HCT116 (cell line): ENCODE results near the gene GRM4. TPM values are rescaled to one million over a fixed set of nuclear protein-coding genes. Genes with fewer than 3 reads are reported as not detected.

Experiments
- ATAC-seq: fragments of 200-7000 bp; cut with Tn5 transposase; 2 replicates; pipeline ENCODE4 v1.9.1; 2020; ENCODE audit warnings: mild to moderate bottlenecking, moderate library complexity
- BruUV-seq: library from RNA; stranded (reverse); fragments of 400-500 nt; replicated peaks from 2 replicates; lab custom pipeline; 2021; lab: Mats Ljungman, UMichigan
- CTCF ChIA-PET: fragments of 300-600 bp; sonication (Branson Sonifier 250); formaldehyde crosslinking; loops from one replicate; lab custom pipeline; 2021; ENCODE audit warnings: antibody characterized with exemption; lab: Charles Lee
- POLR2A ChIA-PET: fragments of 300-600, 350-600 bp; sonication (Branson Sonifier 250); formaldehyde crosslinking; loops from one replicate; lab custom pipeline; 2021; ENCODE audit warnings: antibody characterized with exemption; lab: Charles Lee
- RAD21 ChIA-PET, 2 experiments: fragments of 300-600 bp; sonication (Branson Sonifier 250); formaldehyde crosslinking; loops; one replicate each; lab custom pipeline; 2023; ENCODE audit warnings: low total read pairs in 2 of 2; ENCODE audit not compliant: uncharacterized antibody in 2 of 2, unreplicated experiment in 2 of 2, low non-redundant PET in 1 of 2; lab: Charles Lee
- DNase-seq: peaks from one replicate; pipeline ENCODE4 v3.0.0-alpha.2; 2010; ENCODE audit warnings: low read depth, low spot score
- H2AFZ ChIP-seq: fragments of 200-600 bp; shearing (Covaris generic), sonication (generic); 2 replicates; pipeline ENCODE4 v1.6.1; 2017; ENCODE audit warnings: low read depth, mixed run types, mixed read lengths, antibody characterized with exemption, low read length; ENCODE audit not compliant: poor library complexity, severe bottlenecking
- H3K27ac ChIP-seq: 2 replicates; pipeline ENCODE4 v1.5.1; 2012; ENCODE audit warnings: low read depth, low read length
- H3K27me3 ChIP-seq: fragments of 200-600 bp; sonication (generic); 2 replicates; pipeline ENCODE4 v1.6.1; 2016; ENCODE audit warnings: mixed run types, low read length, mixed read lengths; ENCODE audit not compliant: insufficient read depth
- H3K36me3 ChIP-seq, 2 experiments: fragments of 200-500 bp in 1 of 2; fragments of 200-600 bp in 1 of 2; sonication (Bioruptor generic) in 1 of 2; sonication (generic) in 1 of 2; 2 replicates each; pipeline versions ENCODE4 v1.5.1 to v1.6.1; 2014 to 2016; ENCODE audit warnings: low read length in 2 of 2, inconsistent platforms in 1 of 2, mixed read lengths in 1 of 2, mixed run types in 1 of 2; ENCODE audit not compliant: insufficient read depth in 2 of 2, control insufficient read depth in 1 of 2
- H3K4me1 ChIP-seq, 2 experiments: fragments of 200-600 bp in 1 of 2; sonication (generic) in 1 of 2; 2 replicates each; pipeline versions ENCODE4 v1.5.1 to v1.6.1; 2012 to 2017; ENCODE audit warnings: low read length in 2 of 2, inconsistent platforms in 1 of 2, mild to moderate bottlenecking in 1 of 2, mixed read lengths in 1 of 2, mixed run types in 1 of 2, moderate library complexity in 1 of 2; ENCODE audit not compliant: insufficient read depth in 2 of 2, control insufficient read depth in 1 of 2
- H3K4me2 ChIP-seq: fragments of 200-600 bp; sonication (generic); 2 replicates; pipeline ENCODE4 v1.6.1; 2017; ENCODE audit warnings: mixed run types, low read length, mixed read lengths
- H3K4me3 ChIP-seq, 2 experiments: fragments of 200-600 bp in 1 of 2; sonication (generic) in 1 of 2; replicated peaks in 1 of 2; 2 replicates each; pipeline ENCODE4 v1.5.1; 2011 to 2016; ENCODE audit warnings: low read length in 2 of 2, control low read depth in 1 of 2, low read depth in 1 of 2, mild to moderate bottlenecking in 1 of 2, mixed read lengths in 1 of 2, mixed run types in 1 of 2
- H3K79me2 ChIP-seq: fragments of 200-600 bp; sonication (generic); 2 replicates; pipeline ENCODE4 v1.6.1; 2017; ENCODE audit warnings: mild to moderate bottlenecking, mixed run types, low read length, moderate library complexity, mixed read lengths; ENCODE audit not compliant: insufficient read depth
- H3K9ac ChIP-seq: fragments of 200-600 bp; sonication (generic); 2 replicates; pipeline ENCODE4 v1.6.1; 2016; ENCODE audit warnings: low read length, mixed read lengths
- H3K9me2 ChIP-seq: fragments of 200-600 bp; sonication (generic), shearing (Covaris generic); 2 replicates; pipeline ENCODE4 v1.6.1; 2017; ENCODE audit warnings: mixed run types, mild to moderate bottlenecking, moderate library complexity; ENCODE audit not compliant: insufficient read depth
- H3K9me3 ChIP-seq, 2 experiments: fragments of 200-500 bp in 1 of 2; fragments of 200-600 bp in 1 of 2; sonication (Bioruptor generic) in 1 of 2; sonication (generic) in 1 of 2; 2 replicates each; pipeline ENCODE4 v1.6.1; 2014 to 2017; ENCODE audit warnings: low read length in 2 of 2, mixed read lengths in 2 of 2, inconsistent platforms in 1 of 2, low read depth in 1 of 2, mild to moderate bottlenecking in 1 of 2, mixed run types in 1 of 2, moderate library complexity in 1 of 2; ENCODE audit not compliant: control insufficient read depth in 1 of 2, insufficient read depth in 1 of 2
- H4K20me1 ChIP-seq: fragments of 200-600 bp; sonication (generic), shearing (Covaris generic); 2 replicates; pipeline ENCODE4 v1.6.1; 2017; ENCODE audit warnings: mixed run types, mild to moderate bottlenecking, moderate library complexity; ENCODE audit not compliant: insufficient read depth
- ATF3 ChIP-seq: IDR thresholded peaks from 2 replicates; pipeline ENCODE4 v1.6.1; 2012
- CBX3 ChIP-seq: IDR thresholded peaks from 2 replicates; pipeline ENCODE4 v1.6.1; 2012; ENCODE audit warnings: low read depth
- CEBPB ChIP-seq: IDR thresholded peaks from 2 replicates; pipeline ENCODE4 v1.6.1; 2012; ENCODE audit warnings: low read depth
- EGR1 ChIP-seq: IDR thresholded peaks from 2 replicates; pipeline ENCODE4 v1.6.1; 2012; ENCODE audit warnings: low read depth
- EZH2 ChIP-seq: fragments of 200-600 bp; sonication (generic); IDR thresholded peaks from 2 replicates; pipeline ENCODE4 v1.6.1; 2017; ENCODE audit warnings: antibody characterized with exemption, mixed run types
- EZH2phosphoT487 ChIP-seq: fragments of 200-600 bp; IDR thresholded peaks from 2 replicates; pipeline ENCODE4 v1.6.1; 2018; ENCODE audit warnings: antibody characterized with exemption, borderline replicate concordance
- FOSL1 ChIP-seq: IDR thresholded peaks from 2 replicates; pipeline ENCODE4 v1.6.1; 2012; ENCODE audit warnings: low read depth
- JUND ChIP-seq: IDR thresholded peaks from 2 replicates; pipeline ENCODE4 v1.6.1; 2012
- MAX ChIP-seq: IDR thresholded peaks from 2 replicates; pipeline ENCODE4 v1.6.1; 2012
- POLR2A ChIP-seq: IDR thresholded peaks from 2 replicates; pipeline ENCODE4 v1.7.0; 2011; ENCODE audit warnings: borderline replicate concordance; ENCODE audit not compliant: insufficient read depth, insufficient read length; ENCODE audit errors: extremely low read depth
- POLR2AphosphoS5 ChIP-seq: IDR thresholded peaks from 2 replicates; pipeline ENCODE4 v1.6.1; 2011; ENCODE audit warnings: mild to moderate bottlenecking, low read depth, low read length, moderate library complexity
- SIN3A ChIP-seq: IDR thresholded peaks from 2 replicates; pipeline ENCODE4 v1.6.1; 2012; ENCODE audit warnings: low read depth
- SP1 ChIP-seq: IDR thresholded peaks from 2 replicates; pipeline ENCODE4 v1.6.1; 2012; ENCODE audit warnings: low read depth
- SRF ChIP-seq: IDR thresholded peaks from 2 replicates; pipeline ENCODE4 v1.6.1; 2012; ENCODE audit warnings: low read depth
- YY1 ChIP-seq: IDR thresholded peaks from 2 replicates; pipeline ENCODE4 v1.6.1; 2011; ENCODE audit warnings: low read length, low read depth, moderate library complexity, mild to moderate bottlenecking; ENCODE audit not compliant: insufficient replicate concordance; ENCODE audit errors: extremely low read depth
- ZBTB33 ChIP-seq: IDR thresholded peaks from 2 replicates; pipeline ENCODE4 v1.6.1; 2011; ENCODE audit warnings: mild to moderate bottlenecking, low read length, moderate library complexity; ENCODE audit not compliant: insufficient replicate concordance; ENCODE audit errors: extremely low read depth
- ZFX ChIP-seq: fragments of 450-650 bp; IDR thresholded peaks from 2 replicates; pipeline ENCODE4 v1.6.1; 2017
- ZNF274 ChIP-seq: fragments of 200-500 bp; sonication (Bioruptor generic); IDR thresholded peaks from 2 replicates; pipeline ENCODE4 v1.6.1; 2014; ENCODE audit warnings: mild to moderate bottlenecking, low read depth, low read length, inconsistent platforms
- intact Hi-C: fragments of 100-400 bp; cut with micrococcal nuclease; formaldehyde crosslinking; loops from 2 replicates; pipeline ENCODE4 v1.10.0; 2022
- total RNA-seq: library from RNA; stranded (reverse); gene quantifications from one replicate; pipeline ENCODE4 v1.2.1, GENCODE V29; 2021; ENCODE audit not compliant: unreplicated experiment
- TF ChIP-seq, protein P1 (sequence below): IDR thresholded peaks from 2 replicates; pipeline ENCODE4 v1.6.1; 2012; ENCODE audit warnings: low read depth

The GRM4 gene
- total RNA-seq, 1 experiment from 2014 or later: 2.6 TPM

GRCh38 chr6:34161857-34162515 is 16.1 kb upstream of the GRM4 start:
- Histone ChIP-seq H3K27me3 (no peaks in the 10 kb centered on the region), H3K4me2 (no peak overlapping the region), H3K36me3 (no peaks in the 10 kb centered on the region), H3K9me3 (peaks cover 0 to 7% of the 10 kb centered on the region in 2 experiments; a peak in 2 of 4 replicates), H3K79me2 (no peaks in the 10 kb centered on the region), H3K4me3 (no peak overlapping the region), H3K4me1 (peaks cover 0 to 4% of the 10 kb centered on the region in 2 experiments; a peak in 2 of 4 replicates), H4K20me1 (no peaks in the 10 kb centered on the region), H2AFZ (no peak overlapping the region), H3K9ac (no peak overlapping the region), H3K9me2 (no peaks in the 10 kb centered on the region), H3K27ac (no peak overlapping the region)
- ATAC-seq (no peak), DNase-seq (no peak)
- ChIA-PET CTCF (interaction anchor here (2.3 kb wide), 1 partner anchor 253 kb away, joined by 28 read pairs; no protein-coding TSS in a partner anchor), POLR2A (no interaction called here), RAD21 (interaction anchor here in 1 of 2 experiments (0.6 kb wide), 1 partner anchor 253 kb away, joined by 3 read pairs; no protein-coding TSS in a partner anchor)
- no TSS peak for BruUV-seq
- intact Hi-C loops: loop anchor here (2.0 to 10.0 kb wide), 2 partner anchors 29 to 973 kb away; no protein-coding TSS in a partner anchor
- TF ChIP-seq, protein P1, sequence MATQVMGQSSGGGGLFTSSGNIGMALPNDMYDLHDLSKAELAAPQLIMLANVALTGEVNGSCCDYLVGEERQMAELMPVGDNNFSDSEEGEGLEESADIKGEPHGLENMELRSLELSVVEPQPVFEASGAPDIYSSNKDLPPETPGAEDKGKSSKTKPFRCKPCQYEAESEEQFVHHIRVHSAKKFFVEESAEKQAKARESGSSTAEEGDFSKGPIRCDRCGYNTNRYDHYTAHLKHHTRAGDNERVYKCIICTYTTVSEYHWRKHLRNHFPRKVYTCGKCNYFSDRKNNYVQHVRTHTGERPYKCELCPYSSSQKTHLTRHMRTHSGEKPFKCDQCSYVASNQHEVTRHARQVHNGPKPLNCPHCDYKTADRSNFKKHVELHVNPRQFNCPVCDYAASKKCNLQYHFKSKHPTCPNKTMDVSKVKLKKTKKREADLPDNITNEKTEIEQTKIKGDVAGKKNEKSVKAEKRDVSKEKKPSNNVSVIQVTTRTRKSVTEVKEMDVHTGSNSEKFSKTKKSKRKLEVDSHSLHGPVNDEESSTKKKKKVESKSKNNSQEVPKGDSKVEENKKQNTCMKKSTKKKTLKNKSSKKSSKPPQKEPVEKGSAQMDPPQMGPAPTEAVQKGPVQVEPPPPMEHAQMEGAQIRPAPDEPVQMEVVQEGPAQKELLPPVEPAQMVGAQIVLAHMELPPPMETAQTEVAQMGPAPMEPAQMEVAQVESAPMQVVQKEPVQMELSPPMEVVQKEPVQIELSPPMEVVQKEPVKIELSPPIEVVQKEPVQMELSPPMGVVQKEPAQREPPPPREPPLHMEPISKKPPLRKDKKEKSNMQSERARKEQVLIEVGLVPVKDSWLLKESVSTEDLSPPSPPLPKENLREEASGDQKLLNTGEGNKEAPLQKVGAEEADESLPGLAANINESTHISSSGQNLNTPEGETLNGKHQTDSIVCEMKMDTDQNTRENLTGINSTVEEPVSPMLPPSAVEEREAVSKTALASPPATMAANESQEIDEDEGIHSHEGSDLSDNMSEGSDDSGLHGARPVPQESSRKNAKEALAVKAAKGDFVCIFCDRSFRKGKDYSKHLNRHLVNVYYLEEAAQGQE: no peak
- TF ChIP-seq POLR2AphosphoS5 (no peak), CEBPB (no peak), ZNF274 (no peak), ZBTB33 (no peak), EGR1 (no peak), CBX3 (no peak), SRF (no peak), POLR2A (no peak), ATF3 (no peak), JUND (no peak), ZFX (no peak), SIN3A (no peak), YY1 (no peak), MAX (no peak), FOSL1 (no peak), SP1 (no peak), EZH2 (no peak), EZH2phosphoT487 (no peak)
